ENCODE results near the gene BTNL8.
"Not testable (repeated sequence)": the region's sequence is repeated elsewhere in the genome, so short reads cannot be mapped to it uniquely, and the experiment has no call there.

The BTNL8 gene

GRCh38 chr5:180875860-180876426 lies 23.0 kb upstream of the BTNL8 start:
- no peak for DNase-seq

GRCh38 chr5:180885845-180886529 lies 13.0 kb upstream of the BTNL8 start:
- DNase-seq, result not testable (repeated sequence)

- DNase-seq, result no peak
Observed at GRCh38 chr5:180889381-180889780, 9.6 kb upstream of the BTNL8 start.

DNA sequence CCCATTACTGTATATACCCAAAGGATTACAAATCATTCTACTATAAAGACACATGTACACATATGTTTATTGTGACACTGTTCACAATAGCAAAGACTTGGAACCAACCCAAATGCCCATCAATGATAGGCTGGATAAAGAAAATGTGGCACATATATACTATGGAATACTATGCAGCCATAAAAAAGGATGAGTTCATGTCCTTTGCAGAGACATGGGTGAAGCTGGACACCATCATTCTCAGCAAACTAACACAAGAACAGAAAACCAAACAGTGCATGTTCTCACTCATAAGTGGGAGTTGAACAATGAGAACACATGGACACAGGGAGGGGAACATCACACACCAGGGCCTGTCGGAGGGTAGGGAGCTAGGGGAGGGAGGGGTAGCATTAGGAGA lies 3.6 kb upstream of the BTNL8 start:
- DNase-seq, result not testable (repeated sequence)

GRCh38 chr5:180900178-180900577 lies 1.2 kb downstream of the BTNL8 start:
- DNase-seq, result no peak

DNA sequence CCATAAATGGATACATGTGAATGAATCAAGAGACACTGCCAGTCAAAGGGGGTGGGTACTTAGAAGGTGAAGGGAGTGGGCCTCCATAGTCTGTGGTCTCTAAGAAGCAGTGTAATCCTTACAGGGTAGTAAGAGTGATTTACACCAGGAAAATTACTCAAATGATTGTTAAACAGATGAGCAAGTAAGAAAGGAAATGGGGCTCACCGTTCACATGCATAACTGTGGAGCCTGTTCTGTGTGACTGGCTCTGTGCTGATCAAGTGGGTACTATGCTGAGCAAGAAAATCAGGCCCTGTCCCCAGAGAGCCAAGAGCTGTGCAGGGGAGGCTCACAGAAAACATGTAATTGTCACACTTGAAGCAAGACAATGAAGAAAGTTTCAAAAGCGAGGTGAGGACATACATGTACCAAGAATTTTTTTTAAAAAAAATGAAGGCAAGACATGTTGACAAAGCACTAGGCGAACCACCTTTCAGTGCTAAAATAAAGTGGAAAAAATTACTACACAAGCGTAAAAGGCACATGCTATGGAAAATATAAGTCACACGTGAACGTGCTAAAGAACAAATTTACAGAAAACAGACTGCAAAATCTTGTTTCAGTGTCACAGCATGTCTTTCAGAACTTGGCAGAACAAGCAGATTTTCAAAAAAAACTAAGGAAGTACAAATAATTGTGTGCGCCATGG lies 2.5 kb downstream of the BTNL8 start:
- DNase-seq, result no peak

GRCh38 chr5:180908400-180908799 lies 9.4 kb downstream of the BTNL8 start:
- no peak for DNase-seq

GRCh38 chr5:180908998-180909731 lies 10.2 kb downstream of the BTNL8 start:
- no peak for DNase-seq

GRCh38 chr5:180909782-180910181 lies 10.8 kb downstream of the BTNL8 start:
- no peak for DNase-seq

- no peak for DNase-seq
Observed at GRCh38 chr5:180910182-180910581, 11.2 kb downstream of the BTNL8 start.

DNA sequence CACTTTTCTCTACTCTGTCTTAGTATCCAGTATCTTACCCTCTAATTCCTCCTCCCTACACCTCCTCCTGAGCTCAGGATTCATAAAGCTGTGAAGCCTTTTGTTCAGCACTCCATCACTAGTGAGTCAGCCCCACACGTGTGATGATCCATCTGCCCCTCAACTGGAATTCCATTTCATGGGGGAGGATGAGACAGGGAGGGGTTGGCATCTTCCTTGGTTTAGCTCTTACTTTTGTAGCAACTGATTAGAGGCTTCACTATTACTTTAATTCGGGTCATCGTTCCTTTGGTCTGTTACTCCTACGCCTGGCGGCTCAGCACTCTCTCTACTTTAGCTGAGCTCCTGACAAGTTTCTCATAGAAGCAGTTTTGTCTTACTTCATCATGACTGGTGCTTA lies 11.8 kb downstream of the BTNL8 start:
- DNase-seq, result no peak

- no peak for DNase-seq
Observed at GRCh38 chr5:180914646-180915045, 15.7 kb downstream of the BTNL8 start.

- no peak for DNase-seq
Observed at GRCh38 chr5:180915924-180916323, 17.0 kb downstream of the BTNL8 start.

- no peak for DNase-seq
Observed at GRCh38 chr5:180918380-180918779, 19.4 kb downstream of the BTNL8 start.

DNA sequence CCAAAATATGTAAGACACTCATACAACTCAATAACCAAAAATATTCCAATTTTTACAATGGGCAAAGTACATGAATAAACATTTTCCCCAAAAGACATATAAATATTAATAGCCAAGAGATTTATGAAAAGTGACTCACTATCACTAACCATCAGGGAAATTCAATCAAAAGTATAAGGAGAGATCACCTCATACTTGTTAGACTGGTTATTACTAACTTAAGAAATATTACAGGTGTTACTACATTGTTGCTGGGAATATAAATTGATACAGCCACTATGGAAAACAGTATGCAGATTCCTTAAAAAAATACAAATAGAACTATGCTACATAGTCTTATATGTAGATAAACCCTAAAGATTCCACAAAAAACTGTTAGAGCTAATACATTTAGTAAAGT lies 21.8 kb downstream of the BTNL8 start:
- DNase-seq, result no peak

DNA sequence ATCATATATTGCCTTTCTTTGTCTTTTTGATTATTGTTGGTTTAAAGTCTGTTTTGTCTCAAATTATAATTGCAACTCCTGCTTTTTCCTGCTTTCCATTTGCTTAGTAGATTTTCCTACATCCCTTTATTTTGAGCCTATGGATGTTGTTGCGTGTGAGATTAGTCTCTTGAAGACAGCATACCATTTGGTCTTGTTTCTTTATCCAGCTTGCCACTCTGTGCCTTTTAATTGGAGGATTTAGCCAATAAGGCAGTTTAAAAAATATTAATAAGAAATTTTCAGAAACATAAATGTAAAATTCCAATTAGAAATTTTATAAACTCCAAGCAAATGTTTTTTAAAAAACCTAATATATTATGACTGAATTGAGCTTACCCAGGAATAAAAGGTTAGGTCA lies 24.0 kb downstream of the BTNL8 start:
- no peak for DNase-seq

DNA sequence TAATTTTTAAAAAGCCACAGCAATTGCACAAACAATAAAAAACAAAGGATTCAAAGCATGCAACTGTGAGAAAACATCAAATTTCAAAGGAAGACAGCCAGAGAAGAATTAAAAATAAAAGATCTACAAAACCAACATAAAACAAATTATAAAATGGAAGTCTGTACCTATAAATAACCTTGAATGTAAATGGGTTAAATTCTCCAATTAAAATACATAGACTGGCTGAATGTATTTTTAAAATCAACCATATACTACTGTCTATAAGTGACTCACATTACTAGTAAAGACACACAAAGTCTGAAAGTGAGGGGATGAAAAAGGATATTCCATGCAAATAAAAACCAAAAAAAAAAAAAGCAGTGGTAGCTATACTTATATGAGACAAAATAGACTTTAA lies 33.7 kb downstream of the BTNL8 start:
- no peak for DNase-seq

- DNase-seq, result no peak
Observed at GRCh38 chr5:180935203-180935602, 36.2 kb downstream of the BTNL8 start.

- DNase-seq, result no peak
Observed at GRCh38 chr5:180938294-180938693, 39.3 kb downstream of the BTNL8 start.

DNA sequence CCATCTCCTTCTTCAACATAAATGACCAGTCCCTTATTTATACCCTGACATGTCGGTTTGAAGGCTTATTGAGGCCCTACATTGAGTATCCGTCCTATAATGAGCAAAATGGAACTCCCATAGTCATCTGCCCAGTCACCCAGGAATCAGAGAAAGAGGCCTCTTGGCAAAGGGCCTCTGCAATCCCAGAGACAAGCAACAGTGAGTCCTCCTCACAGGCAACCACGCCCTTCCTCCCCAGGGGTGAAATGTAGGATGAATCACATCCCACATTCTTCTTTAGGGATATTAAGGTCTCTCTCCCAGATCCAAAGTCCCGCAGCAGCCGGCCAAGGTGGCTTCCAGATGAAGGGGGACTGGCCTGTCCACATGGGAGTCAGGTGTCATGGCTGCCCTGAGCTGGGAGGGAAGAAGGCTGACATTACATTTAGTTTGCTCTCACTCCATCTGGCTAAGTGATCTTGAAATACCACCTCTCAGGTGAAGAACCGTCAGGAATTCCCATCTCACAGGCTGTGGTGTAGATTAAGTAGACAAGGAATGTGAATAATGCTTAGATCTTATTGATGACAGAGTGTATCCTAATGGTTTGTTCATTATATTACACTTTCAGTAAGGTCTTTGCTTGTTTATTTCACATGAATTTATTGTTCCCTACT lies 51.5 kb downstream of the BTNL8 start:
- DNase-seq, result no peak

DNA sequence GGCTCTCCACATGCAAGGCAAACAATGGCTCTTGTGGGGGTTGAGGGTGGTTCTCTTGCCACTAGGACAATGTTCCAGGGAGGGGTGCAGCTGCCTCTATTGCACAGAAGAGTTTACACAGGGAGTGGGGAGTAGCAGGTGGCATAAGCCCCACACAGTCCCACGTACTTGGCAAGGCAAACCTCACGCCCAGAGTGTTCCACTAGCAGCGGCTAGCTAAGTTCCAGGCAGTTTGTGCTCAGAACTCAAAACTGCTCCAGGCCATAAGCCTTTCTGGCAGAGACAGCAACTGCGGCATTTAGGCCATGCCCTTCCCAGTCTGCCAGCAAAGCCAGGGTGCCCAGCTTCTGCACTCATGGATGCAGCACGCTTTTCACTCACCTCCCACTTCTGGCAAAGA lies 60.7 kb downstream of the BTNL8 start:
- DNase-seq, result no peak

DNA sequence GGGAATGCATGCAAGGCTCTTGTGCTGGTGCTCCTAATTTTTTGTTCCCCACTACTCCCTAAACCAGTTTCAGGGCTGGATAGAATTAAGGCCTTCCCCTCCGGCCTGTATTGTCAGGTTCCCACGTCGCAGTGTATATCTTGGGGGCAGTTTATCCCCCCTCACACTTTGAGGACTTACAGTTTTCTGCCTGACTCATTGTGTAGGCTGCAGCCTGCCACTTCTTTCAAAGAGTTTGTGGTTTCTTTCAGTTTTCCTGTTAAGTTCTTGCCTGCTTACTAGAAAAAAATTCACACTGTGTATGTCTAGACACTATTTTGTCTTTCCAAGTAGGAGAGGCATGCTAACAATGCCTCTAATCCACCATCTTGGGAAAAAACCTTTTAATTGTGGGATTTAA lies 61.2 kb downstream of the BTNL8 start:
- DNase-seq, result no peak

DNA sequence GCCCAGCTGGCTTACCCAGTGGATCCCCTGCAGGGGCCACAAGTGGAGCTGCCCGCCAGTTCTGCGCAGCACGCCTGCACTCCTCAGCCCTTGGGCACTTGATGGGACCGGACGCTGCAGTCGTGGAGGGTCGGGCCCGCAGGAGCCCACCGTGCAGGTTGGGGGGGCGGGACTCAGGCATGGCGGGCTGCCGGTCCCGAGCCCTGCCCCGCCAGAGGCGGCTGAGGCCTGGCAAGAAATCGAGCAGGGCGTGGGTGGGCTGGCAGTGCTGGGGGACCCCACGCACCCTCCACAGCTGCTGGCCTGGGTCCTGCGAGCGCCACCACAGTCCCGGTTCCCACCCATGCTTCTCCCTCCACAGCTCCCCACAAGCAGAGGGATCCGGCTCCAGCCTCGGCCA lies 70.4 kb downstream of the BTNL8 start:
- DNase-seq, result no peak
